ENCODE measurements around the gene PKD2L2. TPM values are rescaled to one million over a fixed set of nuclear protein-coding genes. Genes with fewer than 3 reads are reported as not detected.

The PKD2L2 gene
- total and polyA plus RNA-seq, 10 of the 15 experiments (the other 5 are each of a cell fraction or from before 2014, with no cell fraction given) = 0.11 to 0.86 (median 0.26) TPM; not detected in 4

DNA sequence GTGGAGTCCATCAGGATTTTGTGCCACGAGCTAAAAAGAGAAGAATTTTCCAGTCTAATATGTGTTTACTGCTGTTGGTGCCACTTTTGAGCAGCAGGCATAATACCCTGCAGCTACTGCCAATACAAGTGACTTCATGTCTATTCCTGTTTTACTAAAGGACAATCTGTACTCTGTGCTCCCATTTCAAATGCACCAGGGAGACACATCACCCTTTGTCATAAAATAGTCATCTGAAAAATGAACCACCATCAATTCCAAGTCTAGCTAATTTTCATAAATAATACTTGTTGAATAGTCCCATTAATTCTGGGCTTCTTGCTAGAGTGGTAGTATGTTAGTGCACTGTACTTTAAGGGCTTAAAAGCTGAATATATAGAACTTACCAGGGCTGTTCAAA, 8.9 kb upstream of the PKD2L2 start:
- TF ChIP-seq KLF5 (IDR thresholded peaks at IDR 0.05; ENCODE audit: partially characterized antibody) (no peak), RAD51 (IDR thresholded peaks at IDR 0.05) (no peak), NBN (IDR thresholded peaks at IDR 0.05) (no peak), CEBPB (IDR thresholded peaks at IDR 0.05; ENCODE audit: borderline replicate concordance in 1 of 2, low read depth in 2 of 2, low read length in 2 of 2) (no peak), BACH1 (IDR thresholded peaks at IDR 0.05; ENCODE audit: borderline replicate concordance) (no peak)
- no peaks in the 10 kb centered on the region for H4K20me1 ChIP-seq (ENCODE audit: control insufficient read depth, insufficient read depth)
- SMC1A ChIA-PET (ENCODE audit: uncharacterized antibody, unreplicated experiment) = interaction anchor here (1.0 to 1.7 kb wide), 2 partner anchors 9 to 101 kb away, joined by 5 to 12 read pairs; partner anchors contain the start of gene PKD2L2
- H3K36me3 ChIP-seq (ENCODE audit: control insufficient read depth in 2 of 2, insufficient read depth in 2 of 2, low read length in 1 of 2) = peaks cover 0 to 3% of the 10 kb centered on the region in 2 experiments; a peak in 1 of 4 replicates
- H3K4me3 ChIP-seq = no peak overlapping the region
- no peak overlapping the region for H3K9ac ChIP-seq (ENCODE audit: control insufficient read depth, insufficient read depth, low read length)
- DNase-seq (ENCODE audit: low read depth, low spot score) = no peak
- H3K4me2 ChIP-seq (ENCODE audit: control insufficient read depth, insufficient read depth) = no peak overlapping the region
- H3K79me2 ChIP-seq (ENCODE audit: control insufficient read depth, insufficient read depth, low read length) = no peaks in the 10 kb centered on the region
- RAD21 ChIA-PET (ENCODE audit: unreplicated experiment) = interaction anchor here (1.3 to 1.4 kb wide), 2 partner anchors 10 to 101 kb away, joined by 3 to 4 read pairs; no protein-coding TSS in a partner anchor
- CTCF ChIA-PET = interaction anchor here (0.6 to 1.1 kb wide), 6 partner anchors 9 to 102 kb away, joined by 3 to 4 read pairs (median 3); partner anchors contain the start of gene PKD2L2
- no peak for ATAC-seq
- intact Hi-C loops (cut with micrococcal nuclease; ENCODE audit: unreplicated experiment) = no loop called here
- no peak overlapping the region for H3K27ac ChIP-seq (ENCODE audit: control insufficient read depth, insufficient read depth)
- no peaks in the 10 kb centered on the region for H3K9me3 ChIP-seq (replicated peaks; ENCODE audit: control insufficient read depth, insufficient read depth, low read length)
- 93% methylated on average over 1 of the region's 1 CpG for WGBS (ENCODE audit: insufficient coverage, insufficient replicate concordance, low lambda C conversion rate, missing lambda C conversion rate)
- in situ Hi-C loops (cut with MboI) = no loop called here
- H3K27me3 ChIP-seq (replicated peaks in 1 of 2; ENCODE audit: control insufficient read depth in 2 of 2, insufficient read depth in 2 of 2, low read length in 1 of 2) = no peaks in the 10 kb centered on the region
- FAIRE-seq = no peak
- H2AFZ ChIP-seq (ENCODE audit: control insufficient read depth, low read depth, low read length) = no peak overlapping the region
- no TSS peak for BruUV-seq (replicated peaks)
- no peaks in the 10 kb centered on the region for H3K4me1 ChIP-seq (ENCODE audit: control insufficient read depth, insufficient read depth, low read length)
- POLR2A ChIA-PET = interaction anchor here (1.0 to 1.8 kb wide), 2 partner anchors 9 to 270 kb away, joined by 3 to 13 read pairs; partner anchors contain the start of gene PKD2L2

DNA sequence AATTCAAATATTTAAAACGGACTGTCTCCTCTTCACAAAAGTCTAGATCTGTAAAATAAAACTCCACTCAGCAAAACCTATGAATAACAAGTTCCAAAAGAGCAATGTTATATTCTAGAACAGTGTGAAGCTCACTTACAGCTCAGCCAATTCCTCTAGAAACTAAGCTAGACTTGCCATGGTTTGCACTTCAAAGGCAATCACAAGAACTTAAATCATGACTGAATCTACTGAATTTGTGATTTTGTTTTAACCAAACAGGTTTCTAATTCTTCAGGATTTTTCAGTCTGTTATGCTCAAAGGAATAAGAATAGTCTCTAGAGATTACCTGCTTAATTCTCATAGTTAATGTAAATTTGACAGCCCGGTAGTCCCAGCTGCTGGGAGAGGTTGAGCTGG, 1.4 kb upstream of the PKD2L2 start:
- in situ Hi-C loops (cut with MboI) (no loop called here), intact Hi-C loops (cut with micrococcal nuclease; ENCODE audit: unreplicated experiment) (loop anchor here (2.0 to 5.0 kb wide), 2 partner anchors 31 to 144 kb away; partner anchors contain the start of gene FAM13B)
- FAIRE-seq (peak; percentile 68), ATAC-seq (no peak), DNase-seq (ENCODE audit: low read depth, low spot score) (no peak)
- 0% methylated on average over 2 of the region's 2 CpGs for WGBS (ENCODE audit: insufficient coverage, insufficient replicate concordance, low lambda C conversion rate, missing lambda C conversion rate)
- Histone ChIP-seq H3K36me3 (ENCODE audit: control insufficient read depth in 2 of 2, insufficient read depth in 2 of 2, low read length in 1 of 2) (no peaks in the 10 kb centered on the region), H3K4me1 (ENCODE audit: control insufficient read depth, insufficient read depth, low read length) (no peaks in the 10 kb centered on the region), H3K79me2 (ENCODE audit: control insufficient read depth, insufficient read depth, low read length) (peaks cover 15% of the 10 kb centered on the region), H4K20me1 (ENCODE audit: control insufficient read depth, insufficient read depth) (no peaks in the 10 kb centered on the region), H3K27ac (ENCODE audit: control insufficient read depth, insufficient read depth) (peak overlapping the region; percentile 84), H3K4me3 (peak overlapping the region; percentile 79), H3K27me3 (replicated peaks in 1 of 2; ENCODE audit: control insufficient read depth in 2 of 2, insufficient read depth in 2 of 2, low read length in 1 of 2) (no peaks in the 10 kb centered on the region), H2AFZ (ENCODE audit: control insufficient read depth, low read depth, low read length) (peak overlapping the region; percentile 20), H3K9me3 (replicated peaks; ENCODE audit: control insufficient read depth, insufficient read depth, low read length) (no peaks in the 10 kb centered on the region), H3K9ac (ENCODE audit: control insufficient read depth, insufficient read depth, low read length) (peak overlapping the region; percentile 75), H3K4me2 (ENCODE audit: control insufficient read depth, insufficient read depth) (peak overlapping the region; percentile 79)
- SMC1A ChIA-PET (ENCODE audit: uncharacterized antibody, unreplicated experiment) = interaction anchor here (1.1 to 5.4 kb wide), 26 partner anchors 10 to 320 kb away, joined by 3 to 46 read pairs (median 6); partner anchors contain the start of gene FAM13B
- no TSS peak for BruUV-seq (replicated peaks)
- POLR2A ChIA-PET = interaction anchor here (0.7 to 4.9 kb wide), 13 partner anchors 8 to 577 kb away, joined by 3 to 26 read pairs (median 5); partner anchors contain the start of gene EGR1
- RAD21 ChIA-PET (ENCODE audit: unreplicated experiment) = interaction anchor here (0.6 to 5.5 kb wide), 18 partner anchors 10 to 258 kb away, joined by 3 to 47 read pairs (median 10); partner anchors contain the start of gene FAM13B
- CTCF ChIA-PET = interaction anchor here (1.2 to 5.6 kb wide), 15 partner anchors 10 to 147 kb away, joined by 3 to 85 read pairs (median 10); partner anchors contain the start of gene FAM13B
- TF ChIP-seq, protein P1, sequence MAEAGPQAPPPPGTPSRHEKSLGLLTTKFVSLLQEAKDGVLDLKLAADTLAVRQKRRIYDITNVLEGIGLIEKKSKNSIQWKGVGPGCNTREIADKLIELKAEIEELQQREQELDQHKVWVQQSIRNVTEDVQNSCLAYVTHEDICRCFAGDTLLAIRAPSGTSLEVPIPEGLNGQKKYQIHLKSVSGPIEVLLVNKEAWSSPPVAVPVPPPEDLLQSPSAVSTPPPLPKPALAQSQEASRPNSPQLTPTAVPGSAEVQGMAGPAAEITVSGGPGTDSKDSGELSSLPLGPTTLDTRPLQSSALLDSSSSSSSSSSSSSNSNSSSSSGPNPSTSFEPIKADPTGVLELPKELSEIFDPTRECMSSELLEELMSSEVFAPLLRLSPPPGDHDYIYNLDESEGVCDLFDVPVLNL (IDR thresholded peaks at IDR 0.05; ENCODE audit: low read depth, low read length) = no peak
- TF ChIP-seq, protein P2, sequence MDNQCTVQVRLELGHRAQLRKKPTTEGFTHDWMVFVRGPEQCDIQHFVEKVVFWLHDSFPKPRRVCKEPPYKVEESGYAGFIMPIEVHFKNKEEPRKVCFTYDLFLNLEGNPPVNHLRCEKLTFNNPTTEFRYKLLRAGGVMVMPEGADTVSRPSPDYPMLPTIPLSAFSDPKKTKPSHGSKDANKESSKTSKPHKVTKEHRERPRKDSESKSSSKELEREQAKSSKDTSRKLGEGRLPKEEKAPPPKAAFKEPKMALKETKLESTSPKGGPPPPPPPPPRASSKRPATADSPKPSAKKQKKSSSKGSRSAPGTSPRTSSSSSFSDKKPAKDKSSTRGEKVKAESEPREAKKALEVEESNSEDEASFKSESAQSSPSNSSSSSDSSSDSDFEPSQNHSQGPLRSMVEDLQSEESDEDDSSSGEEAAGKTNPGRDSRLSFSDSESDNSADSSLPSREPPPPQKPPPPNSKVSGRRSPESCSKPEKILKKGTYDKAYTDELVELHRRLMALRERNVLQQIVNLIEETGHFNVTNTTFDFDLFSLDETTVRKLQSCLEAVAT (IDR thresholded peaks at IDR 0.05) = no peak
- TF ChIP-seq, protein P3, sequence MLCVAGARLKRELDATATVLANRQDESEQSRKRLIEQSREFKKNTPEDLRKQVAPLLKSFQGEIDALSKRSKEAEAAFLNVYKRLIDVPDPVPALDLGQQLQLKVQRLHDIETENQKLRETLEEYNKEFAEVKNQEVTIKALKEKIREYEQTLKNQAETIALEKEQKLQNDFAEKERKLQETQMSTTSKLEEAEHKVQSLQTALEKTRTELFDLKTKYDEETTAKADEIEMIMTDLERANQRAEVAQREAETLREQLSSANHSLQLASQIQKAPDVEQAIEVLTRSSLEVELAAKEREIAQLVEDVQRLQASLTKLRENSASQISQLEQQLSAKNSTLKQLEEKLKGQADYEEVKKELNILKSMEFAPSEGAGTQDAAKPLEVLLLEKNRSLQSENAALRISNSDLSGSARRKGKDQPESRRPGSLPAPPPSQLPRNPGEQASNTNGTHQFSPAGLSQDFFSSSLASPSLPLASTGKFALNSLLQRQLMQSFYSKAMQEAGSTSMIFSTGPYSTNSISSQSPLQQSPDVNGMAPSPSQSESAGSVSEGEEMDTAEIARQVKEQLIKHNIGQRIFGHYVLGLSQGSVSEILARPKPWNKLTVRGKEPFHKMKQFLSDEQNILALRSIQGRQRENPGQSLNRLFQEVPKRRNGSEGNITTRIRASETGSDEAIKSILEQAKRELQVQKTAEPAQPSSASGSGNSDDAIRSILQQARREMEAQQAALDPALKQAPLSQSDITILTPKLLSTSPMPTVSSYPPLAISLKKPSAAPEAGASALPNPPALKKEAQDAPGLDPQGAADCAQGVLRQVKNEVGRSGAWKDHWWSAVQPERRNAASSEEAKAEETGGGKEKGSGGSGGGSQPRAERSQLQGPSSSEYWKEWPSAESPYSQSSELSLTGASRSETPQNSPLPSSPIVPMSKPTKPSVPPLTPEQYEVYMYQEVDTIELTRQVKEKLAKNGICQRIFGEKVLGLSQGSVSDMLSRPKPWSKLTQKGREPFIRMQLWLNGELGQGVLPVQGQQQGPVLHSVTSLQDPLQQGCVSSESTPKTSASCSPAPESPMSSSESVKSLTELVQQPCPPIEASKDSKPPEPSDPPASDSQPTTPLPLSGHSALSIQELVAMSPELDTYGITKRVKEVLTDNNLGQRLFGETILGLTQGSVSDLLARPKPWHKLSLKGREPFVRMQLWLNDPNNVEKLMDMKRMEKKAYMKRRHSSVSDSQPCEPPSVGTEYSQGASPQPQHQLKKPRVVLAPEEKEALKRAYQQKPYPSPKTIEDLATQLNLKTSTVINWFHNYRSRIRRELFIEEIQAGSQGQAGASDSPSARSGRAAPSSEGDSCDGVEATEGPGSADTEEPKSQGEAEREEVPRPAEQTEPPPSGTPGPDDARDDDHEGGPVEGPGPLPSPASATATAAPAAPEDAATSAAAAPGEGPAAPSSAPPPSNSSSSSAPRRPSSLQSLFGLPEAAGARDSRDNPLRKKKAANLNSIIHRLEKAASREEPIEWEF (IDR thresholded peaks at IDR 0.05; ENCODE audit: insufficient replicate concordance, low read depth, low read length) = no peak
